H1 (cell line): Measurements from ENCODE around the gene CHCHD3. TPM values are rescaled to one million over a fixed set of nuclear protein-coding genes. Genes with fewer than 3 reads are reported as not detected.

ENCODE experiments used
- CTCF ChIA-PET: fragments of 300-600 bp; sonication (Branson Sonifier 250); formaldehyde crosslinking; loops from one replicate; lab custom pipeline; 2021; ENCODE audit not compliant: partially characterized antibody; lab: Charles Lee
- POLR2A ChIA-PET: fragments of 300-600 bp; sonication (Branson Sonifier 250); formaldehyde crosslinking; loops from one replicate; lab custom pipeline; 2021; ENCODE audit warnings: inconsistent platforms; ENCODE audit not compliant: partially characterized antibody; lab: Charles Lee
- DNase-seq, 2 experiments: peaks; one replicate each; pipeline versions ENCODE4 v3.0.0 to v3.0.0-alpha.2; 2010 to 2022; ENCODE audit warnings: low spot score in 2 of 2, low read depth in 1 of 2, mixed read lengths in 1 of 2
- FAIRE-seq: peaks from 2 replicates; lab custom pipeline; 2011; peaks lifted over from hg19 to GRCh38; lab: Jason Lieb, UNC
- H2AFZ ChIP-seq: 2 replicates; pipeline ENCODE4 v1.8.1; 2012; ENCODE audit warnings: low read length, inconsistent platforms
- H2AK5ac ChIP-seq: 2 replicates; pipeline ENCODE4 v1.6.1; 2013; ENCODE audit warnings: low read depth, low read length
- H2BK120ac ChIP-seq: replicated peaks from 2 replicates; pipeline ENCODE3; 2013; ENCODE audit warnings: low read depth, low read length, inconsistent platforms
- H2BK12ac ChIP-seq: 2 replicates; pipeline ENCODE4 v1.6.1; 2013; ENCODE audit warnings: low read depth, low read length
- H2BK15ac ChIP-seq: 2 replicates; pipeline ENCODE4 v1.6.1; 2013; ENCODE audit warnings: low read length
- H2BK20ac ChIP-seq: 2 replicates; pipeline ENCODE4 v1.6.1; 2013; ENCODE audit warnings: low read length
- H2BK5ac ChIP-seq: 2 replicates; pipeline ENCODE4 v1.6.1; 2013; ENCODE audit warnings: low read depth, low read length
- H3K14ac ChIP-seq: 2 replicates; pipeline ENCODE4 v1.6.1; 2013; ENCODE audit warnings: inconsistent platforms; ENCODE audit not compliant: insufficient read length
- H3K18ac ChIP-seq: 2 replicates; pipeline ENCODE4 v1.6.1; 2013; ENCODE audit warnings: low read length; ENCODE audit errors: extremely low read depth
- H3K23ac ChIP-seq: 2 replicates; pipeline ENCODE4 v1.6.1; 2013; ENCODE audit warnings: inconsistent platforms; ENCODE audit not compliant: insufficient read length
- H3K23me2 ChIP-seq: 2 replicates; pipeline ENCODE4 v1.6.1; 2013; ENCODE audit warnings: low read depth, low read length
- H3K27ac ChIP-seq: 2 replicates; pipeline ENCODE4 v1.6.1; 2011; ENCODE audit warnings: low read depth, low read length, inconsistent platforms
- H3K27me3 ChIP-seq, 4 experiments: replicated peaks in 1 of 4; 1 replicate in 1 of 4; 2 replicates in 3 of 4; pipeline versions ENCODE4 v1.6.1 to v1.8.1; 2011 to 2013; ENCODE audit warnings: low read length in 3 of 4, mild to moderate bottlenecking in 3 of 4, inconsistent platforms in 2 of 4, mixed read lengths in 2 of 4, moderate library complexity in 1 of 4; ENCODE audit not compliant: control insufficient read depth in 3 of 4, insufficient read depth in 3 of 4; ENCODE audit errors: extremely low read depth in 1 of 4
- H3K36me3 ChIP-seq, 4 experiments: 2 replicates each; pipeline versions ENCODE4 v1.6.1 to v1.8.1; 2011 to 2013; ENCODE audit warnings: mild to moderate bottlenecking in 4 of 4, low read length in 3 of 4, moderate library complexity in 2 of 4, control low read depth in 1 of 4, inconsistent platforms in 1 of 4; ENCODE audit not compliant: insufficient read depth in 4 of 4, control insufficient read depth in 2 of 4
- H3K4ac ChIP-seq: replicated peaks from 2 replicates; pipeline ENCODE3; 2013; ENCODE audit warnings: low read length, low read depth, mixed read lengths, inconsistent platforms; ENCODE audit not compliant: insufficient read length
- H3K4me1 ChIP-seq, 4 experiments: replicated peaks in 1 of 4; 1 replicate in 1 of 4; 2 replicates in 3 of 4; pipeline versions ENCODE4 v1.6.1 to v1.8.1; 2011 to 2013; ENCODE audit warnings: low read length in 3 of 4, inconsistent platforms in 2 of 4, mixed read lengths in 1 of 4; ENCODE audit not compliant: insufficient read depth in 4 of 4, control insufficient read depth in 3 of 4
- H3K4me2 ChIP-seq, 2 experiments: 2 replicates each; pipeline versions ENCODE4 v1.6.1 to v1.8.1; 2011 to 2013; ENCODE audit warnings: low read depth in 2 of 2, low read length in 2 of 2, control low read depth in 1 of 2, inconsistent platforms in 1 of 2, mild to moderate bottlenecking in 1 of 2; ENCODE audit not compliant: insufficient read depth in 1 of 2
- H3K4me3 ChIP-seq, 4 experiments: fragments of 200-600, 300-600 bp in 1 of 4; sonication (generic), shearing (Covaris generic), sonication (Bioruptor Twin) in 1 of 4; 2 replicates each; pipeline versions ENCODE4 v1.5.1 to v1.8.1; 2011 to 2016; ENCODE audit warnings: low read length in 4 of 4, low read depth in 3 of 4, control low read depth in 2 of 4, inconsistent platforms in 2 of 4, mild to moderate bottlenecking in 2 of 4, mixed read lengths in 1 of 4, moderate library complexity in 1 of 4; ENCODE audit not compliant: insufficient read depth in 2 of 4; ENCODE audit errors: extremely low read depth in 1 of 4
- H3K56ac ChIP-seq: replicated peaks from 2 replicates; pipeline ENCODE3; 2013; ENCODE audit warnings: low read depth, mild to moderate bottlenecking, mixed read lengths, low read length, inconsistent platforms; ENCODE audit not compliant: insufficient read length
- H3K79me1 ChIP-seq: 2 replicates; pipeline ENCODE4 v1.6.1; 2013; ENCODE audit warnings: low read depth, low read length, control low read depth
- H3K79me2 ChIP-seq, 2 experiments: 2 replicates each; pipeline versions ENCODE4 v1.6.1 to v1.8.1; 2012 to 2013; ENCODE audit warnings: low read length in 2 of 2, mild to moderate bottlenecking in 2 of 2, inconsistent platforms in 1 of 2; ENCODE audit not compliant: insufficient read depth in 2 of 2, control insufficient read depth in 1 of 2
- H3K9ac ChIP-seq, 4 experiments: replicated peaks in 1 of 4; 1 replicate in 1 of 4; 2 replicates in 3 of 4; pipeline versions ENCODE4 v1.6.1 to v1.8.1; 2011 to 2013; ENCODE audit warnings: low read depth in 3 of 4, low read length in 3 of 4, control low read depth in 2 of 4, mild to moderate bottlenecking in 2 of 4, moderate library complexity in 2 of 4, inconsistent platforms in 1 of 4; ENCODE audit errors: extremely low read depth in 1 of 4
- H3K9me3 ChIP-seq, 2 experiments: 2 replicates each; pipeline versions ENCODE4 v1.6.1 to v1.8.1; 2012 to 2013; ENCODE audit warnings: mild to moderate bottlenecking in 2 of 2, moderate library complexity in 2 of 2, control low read depth in 1 of 2, inconsistent platforms in 1 of 2, low read depth in 1 of 2, low read length in 1 of 2, mixed read lengths in 1 of 2; ENCODE audit not compliant: insufficient read depth in 2 of 2
- H4K20me1 ChIP-seq, 2 experiments: replicated peaks in 1 of 2; 2 replicates each; pipeline versions ENCODE3 to v1.8.1; 2011 to 2013; ENCODE audit warnings: inconsistent platforms in 2 of 2, low read length in 2 of 2, mild to moderate bottlenecking in 1 of 2; ENCODE audit not compliant: insufficient read depth in 2 of 2, control insufficient read depth in 1 of 2
- H4K5ac ChIP-seq: 2 replicates; pipeline ENCODE4 v1.6.1; 2013; ENCODE audit warnings: low read length, low read depth, mixed read lengths, inconsistent platforms; ENCODE audit not compliant: insufficient read length
- H4K8ac ChIP-seq: 2 replicates; pipeline ENCODE4 v1.8.0; 2013; ENCODE audit warnings: mild to moderate bottlenecking, moderate library complexity, low read length, inconsistent platforms; ENCODE audit not compliant: insufficient read depth; ENCODE audit errors: extremely low read depth
- H4K91ac ChIP-seq: replicated peaks from 2 replicates; pipeline ENCODE3; 2013; ENCODE audit warnings: low read length, mixed read lengths, inconsistent platforms; ENCODE audit not compliant: insufficient read length
- CBX8 ChIP-seq: fragments of 300-800, 300-1000 bp; sonication (generic); IDR thresholded peaks from 2 replicates; pipeline ENCODE4 v1.7.1; 2016; ENCODE audit warnings: low read depth, low read length, borderline replicate concordance
- CTBP2 ChIP-seq: IDR thresholded peaks from 2 replicates; pipeline ENCODE4 v1.7.0; 2011; ENCODE audit warnings: borderline replicate concordance, mild to moderate bottlenecking, moderate library complexity, mixed read lengths, low read length; ENCODE audit not compliant: insufficient read depth, insufficient read length
- EP300 ChIP-seq, 2 experiments: IDR thresholded peaks; 1 replicate in 1 of 2; 2 replicates in 1 of 2; pipeline ENCODE4 v1.6.1; 2011 to 2012; ENCODE audit warnings: low read depth in 2 of 2, low read length in 2 of 2, mild to moderate bottlenecking in 2 of 2, borderline replicate concordance in 1 of 2, inconsistent platforms in 1 of 2, moderate library complexity in 1 of 2
- JUN ChIP-seq: IDR thresholded peaks from 2 replicates; pipeline ENCODE4 v1.6.1; 2011; ENCODE audit warnings: low read depth, mild to moderate bottlenecking, improper control_type of control experiment, low read length
- RFX5 ChIP-seq: IDR thresholded peaks from 2 replicates; pipeline ENCODE4 v1.6.1; 2011; ENCODE audit warnings: low read depth, low read length, improper control_type of control experiment, borderline replicate concordance
- SIN3A ChIP-seq, 2 experiments: IDR thresholded peaks in 1 of 2; conservative IDR thresholded peaks in 1 of 2; 2 replicates each; pipeline ENCODE4 v1.6.1; 2011 to 2012; ENCODE audit warnings: low read length in 2 of 2, improper control_type of control experiment in 1 of 2, low read depth in 1 of 2, mild to moderate bottlenecking in 1 of 2
- SP1 ChIP-seq: IDR thresholded peaks from 2 replicates; pipeline ENCODE4 v1.6.1; 2011; ENCODE audit warnings: low read depth, low read length
- WGBS, 2 experiments: shearing (Covaris generic) in 1 of 2; methylation state at CpG; one replicate each; pipeline versions ENCODE4 v1.1.6 to v1.1.7; 2013 to 2015; ENCODE audit warnings: low lambda C conversion rate in 2 of 2, mixed read lengths in 2 of 2, inconsistent platforms in 1 of 2, low coverage in 1 of 2, missing lambda C conversion rate in 1 of 2; ENCODE audit not compliant: insufficient replicate concordance in 2 of 2, insufficient coverage in 1 of 2, insufficient read length in 1 of 2; ENCODE audit errors: extremely low coverage in 1 of 2, missing lambda C conversion rate in 1 of 2; 5-methylcytosine and 5-hydroxymethylcytosine counted together
- long read RNA-seq, 2 experiments: library from RNA in 1 of 2; library from capped mRNA in 1 of 2; stranded (forward); transcript quantifications; one replicate each; pipeline ENCODE4 v2.0.0, GENCODE V29; 2021; ENCODE audit warnings: inconsistent platforms in 1 of 2
- polyA minus RNA-seq, 3 experiments: library from RNA; depleted of rRNA, polyadenylated mRNA; stranded (reverse); fragments of >200 nt; gene quantifications; 1 replicate in 2 of 3; 2 replicates in 1 of 3; pipeline ENCODE4 v1.2.3, GENCODE V29; 2011
- polyA plus RNA-seq, 7 experiments: library from polyadenylated mRNA; depleted of rRNA in 3 of 7; stranded (reverse) in 5 of 7; unstranded in 2 of 7; fragments of >200 nt in 5 of 7; fragments of 200-250 nt in 2 of 7; gene quantifications; 1 replicate in 5 of 7; 2 replicates in 1 of 7; 4 replicates in 1 of 7; pipeline versions ENCODE4 v1.2.1 to v1.2.3, GENCODE V29; 2011 to 2013; ENCODE audit warnings: missing spikeins in 2 of 7, mixed read lengths in 2 of 7
- total RNA-seq: library from RNA; stranded (reverse); fragmentation: NEBNext Ultra II Directional; extraction: Animal tissue kit (Norgen Biotek cat#: 25700); gene quantifications from 2 replicates; pipeline ENCODE4 v1.2.1, GENCODE V29; 2021

The CHCHD3 gene
- total RNA-seq (133 and 137 TPM in 2 replicates), polyA plus RNA-seq (2011; rRNA removed) (29.4 and 42.9 TPM in 2 replicates), polyA minus RNA-seq (2011; rRNA and poly(A)+ RNA removed) (75.2 and 113 TPM in 2 replicates)
- 84.7 TPM for polyA plus RNA-seq (2011; cell fraction: cytosol; rRNA removed)
- 34.4 TPM for polyA plus RNA-seq (2011; cell fraction: nucleus; rRNA removed)
- 114 to 144 TPM (median 122 TPM) in 4 replicates for polyA plus RNA-seq (2012, experiment 1 of 2)
- polyA plus RNA-seq (2012, experiment 2 of 2), result 29.1 TPM
- polyA plus RNA-seq (2013, experiment 1 of 2), result 110 TPM
- polyA plus RNA-seq (2013, experiment 2 of 2), result 117 TPM
- 141 TPM for polyA minus RNA-seq (2011; cell fraction: cytosol; rRNA and poly(A)+ RNA removed)
- polyA minus RNA-seq (2011; cell fraction: nucleus; rRNA and poly(A)+ RNA removed), result 107 TPM
- long read RNA-seq, experiment 1, transcript CHCHD3-201 (8 exons, 1,598 nt), result major isoform, 36 of 162 reads
- long read RNA-seq, experiment 1, partial matches to known transcripts, result 73 of 162 reads
- long read RNA-seq, experiment 1, other reads (novel, unspliced or antisense), result 53 of 162 reads
- long read RNA-seq, experiment 2, transcript CHCHD3-201 (8 exons, 1,598 nt), result major isoform, 346 of 363 reads
- long read RNA-seq, experiment 2, partial matches to known transcripts, result 2 of 363 reads
- long read RNA-seq, experiment 2, other reads (novel, unspliced or antisense), result 15 of 363 reads

GRCh38 chr7:133081599-133082389, at the start of gene CHCHD3:
CHCHD3 (minus strand) TSS chr7:133082090; CDS start chr7:133081937, 153 bp downstream.
- Histone ChIP-seq H3K4me2 (peak within 1 kb of the TSS; percentile 90 to 95), H3K4ac (peak within 1 kb of the TSS; percentile 1), H3K27me3 (no peaks in the 10 kb centered on the region), H4K91ac (peak within 1 kb of the TSS; percentile 49), H4K8ac (peak within 1 kb of the TSS; percentile 95), H3K18ac (peak within 1 kb of the TSS; percentile 99), H2AFZ (peak within 1 kb of the TSS; percentile 96), H3K4me1 (peaks cover 1 to 15% (median 9%) of the 10 kb centered on the region in 4 experiments; a peak in 4 of 7 replicates), H3K14ac (no peak within 1 kb of the TSS), H2BK120ac (no peak within 1 kb of the TSS), H3K27ac (peak within 1 kb of the TSS; percentile 67), H3K23ac (no peak within 1 kb of the TSS), H2BK5ac (peak within 1 kb of the TSS; percentile 79), H3K9ac (peak within 1 kb of the TSS; percentile 62 to 85 (median 84)), H2BK12ac (no peak within 1 kb of the TSS), H2AK5ac (no peak within 1 kb of the TSS), H2BK15ac (no peak within 1 kb of the TSS), H3K79me2 (peaks cover 13 to 50% of the 10 kb centered on the region in 2 experiments; a peak in 3 of 4 replicates), H3K56ac (peak within 1 kb of the TSS; percentile 87), H3K79me1 (peaks cover 2% of the 10 kb centered on the region), H2BK20ac (no peak within 1 kb of the TSS), H3K36me3 (no peaks in the 10 kb centered on the region), H3K23me2 (peaks cover 7% of the 10 kb centered on the region), H3K4me3 (peak within 1 kb of the TSS; percentile 87 to 94 (median 92)), H4K5ac (peak within 1 kb of the TSS; percentile 84), H4K20me1 (peaks cover 5 to 8% of the 10 kb centered on the region in 2 experiments), H3K9me3 (no peaks in the 10 kb centered on the region)
- DNase-seq, result peak; percentile 88 to 94
- 3% methylated on average over 56 of the region's 58 CpGs; no CpG with 5 or more reads in 1 of the 2 experiments for WGBS, 2 experiments
- ChIA-PET CTCF (no interaction called here), POLR2A (interaction anchor here (0.7 to 1.3 kb wide), 5 partner anchors 11 to 180 kb away, joined by 3 to 6 read pairs (median 3); partner anchors contain the start of gene EXOC4)
- peak; percentile 76 for FAIRE-seq
- TF ChIP-seq SP1 (peak; percentile 91), CBX8 (no peak), JUN (no peak), EP300 (IDR thresholded peaks at IDR 0.05; ENCODE audit: borderline replicate concordance in 1 of 2, low read depth in 2 of 2, low read length in 2 of 2) (no peak), RFX5 (no peak), CTBP2 (no peak), SIN3A (conservative IDR thresholded peaks at IDR 0.05 in 1 of 2, IDR thresholded peaks at IDR 0.05 in 1 of 2; ENCODE audit: low read depth in 1 of 2, low read length in 2 of 2) (peak in 1 of 2 experiments; percentile 20; a peak in 1 of 4 replicates)
